ENCODE measurements around the gene ANK2. TPM values are rescaled to one million over a fixed set of nuclear protein-coding genes. Genes with fewer than 3 reads are reported as not detected.

The ANK2 gene
- total and polyA plus RNA-seq, 2 experiments from 2014 or later = 49.4 to 190 TPM

DNA sequence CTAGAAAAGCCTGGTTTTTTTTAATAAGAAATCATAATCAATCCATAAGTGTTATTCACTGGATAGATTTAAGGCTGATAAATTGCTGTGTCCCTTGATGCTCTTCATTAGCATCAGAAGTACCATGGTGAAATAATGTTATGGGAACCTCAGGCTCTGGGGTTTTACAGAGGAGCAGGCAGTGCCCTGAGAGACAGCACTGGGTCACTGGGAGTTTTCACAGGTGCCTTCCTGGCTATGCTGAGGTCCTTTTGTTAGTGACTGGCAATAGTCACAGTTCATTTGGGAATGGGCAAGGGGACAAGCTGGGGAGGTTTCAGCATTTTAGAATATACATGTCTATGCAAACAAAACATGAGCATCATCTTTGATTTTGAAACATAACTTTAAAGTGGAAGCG, 38.6 kb downstream of the ANK2 start:
- no peaks in the 10 kb centered on the region for H3K27me3 ChIP-seq
- no peaks in the 10 kb centered on the region for H3K4me1 ChIP-seq (ENCODE audit: low read depth)
- H3K36me3 ChIP-seq = no peaks in the 10 kb centered on the region
- no peak overlapping the region for H3K4me3 ChIP-seq
- no peaks in the 10 kb centered on the region for H3K9me3 ChIP-seq (ENCODE audit: low read depth)
- TF ChIP-seq, protein P1, sequence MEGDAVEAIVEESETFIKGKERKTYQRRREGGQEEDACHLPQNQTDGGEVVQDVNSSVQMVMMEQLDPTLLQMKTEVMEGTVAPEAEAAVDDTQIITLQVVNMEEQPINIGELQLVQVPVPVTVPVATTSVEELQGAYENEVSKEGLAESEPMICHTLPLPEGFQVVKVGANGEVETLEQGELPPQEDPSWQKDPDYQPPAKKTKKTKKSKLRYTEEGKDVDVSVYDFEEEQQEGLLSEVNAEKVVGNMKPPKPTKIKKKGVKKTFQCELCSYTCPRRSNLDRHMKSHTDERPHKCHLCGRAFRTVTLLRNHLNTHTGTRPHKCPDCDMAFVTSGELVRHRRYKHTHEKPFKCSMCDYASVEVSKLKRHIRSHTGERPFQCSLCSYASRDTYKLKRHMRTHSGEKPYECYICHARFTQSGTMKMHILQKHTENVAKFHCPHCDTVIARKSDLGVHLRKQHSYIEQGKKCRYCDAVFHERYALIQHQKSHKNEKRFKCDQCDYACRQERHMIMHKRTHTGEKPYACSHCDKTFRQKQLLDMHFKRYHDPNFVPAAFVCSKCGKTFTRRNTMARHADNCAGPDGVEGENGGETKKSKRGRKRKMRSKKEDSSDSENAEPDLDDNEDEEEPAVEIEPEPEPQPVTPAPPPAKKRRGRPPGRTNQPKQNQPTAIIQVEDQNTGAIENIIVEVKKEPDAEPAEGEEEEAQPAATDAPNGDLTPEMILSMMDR (IDR thresholded peaks at IDR 0.05; ENCODE audit: low read depth, low read length) = no peak
- DNase-seq (ENCODE audit: low read depth in 1 of 2, low spot score in 1 of 2) = peak in 1 of 2 donors; percentile 1
- no peak overlapping the region for H3K27ac ChIP-seq

DNA sequence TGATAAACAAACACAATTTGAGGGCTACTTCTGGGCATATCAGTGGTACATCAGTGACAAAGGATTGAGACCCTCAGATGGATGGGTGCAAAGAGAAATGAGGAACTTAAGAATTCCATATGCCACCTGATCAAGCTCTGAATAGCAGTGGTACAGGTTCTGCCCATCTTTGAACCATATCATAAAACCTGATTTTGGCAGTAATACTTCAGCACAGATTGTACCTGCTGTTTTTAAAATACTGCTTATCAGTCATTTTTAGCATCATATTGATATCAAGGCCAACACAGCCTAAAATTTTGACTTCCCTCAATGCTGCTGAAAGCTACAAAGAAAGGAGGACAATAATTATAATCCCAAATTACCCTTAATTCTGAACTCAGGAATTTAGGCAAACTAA, 41.5 kb downstream of the ANK2 start:
- H3K27ac ChIP-seq = no peak overlapping the region
- no peak for DNase-seq (ENCODE audit: low read depth in 1 of 2, low spot score in 1 of 2)
- H3K4me3 ChIP-seq = no peak overlapping the region
- no peaks in the 10 kb centered on the region for H3K9me3 ChIP-seq (ENCODE audit: low read depth)
- no peaks in the 10 kb centered on the region for H3K36me3 ChIP-seq
- H3K4me1 ChIP-seq (ENCODE audit: low read depth) = no peaks in the 10 kb centered on the region
- H3K27me3 ChIP-seq = no peaks in the 10 kb centered on the region
- TF ChIP-seq, protein P1 (IDR thresholded peaks at IDR 0.05; ENCODE audit: low read depth, low read length) = no peak

DNA sequence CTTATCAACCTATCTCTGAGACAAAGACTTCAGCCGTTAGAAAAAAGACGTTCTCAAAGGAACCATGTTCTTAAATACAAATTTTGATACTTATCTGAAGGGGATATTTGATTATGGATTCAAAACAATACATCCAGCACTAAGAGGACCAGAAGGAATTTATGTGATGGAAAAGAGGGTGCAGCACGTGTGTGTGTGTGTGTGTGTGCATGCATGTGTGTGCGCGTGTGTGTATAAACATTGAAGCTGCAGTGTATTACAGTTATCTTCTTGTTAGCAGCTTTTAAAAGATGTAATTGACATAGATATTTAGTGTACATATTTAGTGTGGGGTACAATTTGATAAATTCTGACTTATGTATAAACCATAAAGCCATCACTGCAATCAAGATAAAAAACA, 44.9 kb downstream of the ANK2 start:
- H3K9me3 ChIP-seq (ENCODE audit: low read depth) = no peaks in the 10 kb centered on the region
- no peak overlapping the region for H3K27ac ChIP-seq
- H3K4me1 ChIP-seq (ENCODE audit: low read depth) = no peaks in the 10 kb centered on the region
- no peaks in the 10 kb centered on the region for H3K36me3 ChIP-seq
- H3K4me3 ChIP-seq = no peak overlapping the region
- DNase-seq (ENCODE audit: low read depth in 1 of 2, low spot score in 1 of 2) = no peak
- H3K27me3 ChIP-seq = no peaks in the 10 kb centered on the region
- TF ChIP-seq, protein P1 (IDR thresholded peaks at IDR 0.05; ENCODE audit: low read depth, low read length) = no peak

DNA sequence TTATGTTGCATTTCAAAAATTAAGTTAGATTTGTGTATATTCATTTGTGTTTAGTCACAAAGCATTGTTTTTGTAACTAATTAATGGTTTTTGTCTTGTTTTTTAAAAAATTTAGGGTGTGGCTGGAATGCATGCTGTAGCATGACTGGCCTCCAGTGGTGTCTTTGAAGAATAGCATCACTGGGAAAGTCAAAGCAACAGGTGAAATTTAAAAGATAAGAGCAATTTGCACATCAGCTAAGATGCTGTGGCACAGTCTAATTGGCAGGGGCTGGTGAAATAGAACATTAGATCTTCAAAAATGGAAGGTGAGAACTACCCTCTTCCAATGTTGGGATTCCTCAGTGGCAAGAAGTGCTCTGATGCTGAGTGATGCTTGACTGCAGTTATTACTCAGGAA, 45.3 kb downstream of the ANK2 start:
- H3K4me1 ChIP-seq (ENCODE audit: low read depth) = no peaks in the 10 kb centered on the region
- peak in 1 of 2 donors; percentile 9 for DNase-seq (ENCODE audit: low read depth in 1 of 2, low spot score in 1 of 2)
- TF ChIP-seq, protein P1 (IDR thresholded peaks at IDR 0.05; ENCODE audit: low read depth, low read length) = peak; percentile 45

DNA sequence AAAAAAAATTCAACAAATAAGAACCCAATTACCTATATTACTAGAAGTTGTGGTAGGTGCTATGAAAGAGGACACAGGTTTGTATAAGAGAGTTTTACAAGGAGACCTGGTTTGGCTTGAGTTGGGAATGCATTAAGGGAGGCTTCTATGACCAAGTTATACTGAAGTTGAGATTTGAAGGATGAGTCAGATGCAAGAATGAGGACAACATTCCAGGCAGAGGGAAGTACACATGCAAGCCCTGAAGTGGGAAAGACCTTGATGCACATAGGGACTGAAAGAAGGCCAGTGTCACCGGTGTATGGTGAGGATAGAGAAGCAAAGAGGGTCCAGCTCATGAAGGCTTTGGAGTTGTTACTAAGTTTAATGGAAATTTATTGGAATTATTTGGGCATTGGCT, 52.2 kb downstream of the ANK2 start:
- TF ChIP-seq, protein P1 (IDR thresholded peaks at IDR 0.05; ENCODE audit: low read depth, low read length) = no peak
- Histone ChIP-seq H3K4me1 (ENCODE audit: low read depth) (no peaks in the 10 kb centered on the region), H3K27ac (no peak overlapping the region), H3K9me3 (ENCODE audit: low read depth) (no peaks in the 10 kb centered on the region), H3K36me3 (no peaks in the 10 kb centered on the region), H3K27me3 (no peaks in the 10 kb centered on the region), H3K4me3 (no peak overlapping the region)
- peak in 1 of 2 donors; percentile 3 for DNase-seq (ENCODE audit: low read depth in 1 of 2, low spot score in 1 of 2)

More for the DNA sequence above, 45.3 kb downstream of the ANK2 start:
- Histone ChIP-seq H3K27me3 (no peaks in the 10 kb centered on the region), H3K4me3 (no peak overlapping the region), H3K36me3 (no peaks in the 10 kb centered on the region), H3K9me3 (ENCODE audit: low read depth) (no peaks in the 10 kb centered on the region), H3K27ac (no peak overlapping the region)

DNA sequence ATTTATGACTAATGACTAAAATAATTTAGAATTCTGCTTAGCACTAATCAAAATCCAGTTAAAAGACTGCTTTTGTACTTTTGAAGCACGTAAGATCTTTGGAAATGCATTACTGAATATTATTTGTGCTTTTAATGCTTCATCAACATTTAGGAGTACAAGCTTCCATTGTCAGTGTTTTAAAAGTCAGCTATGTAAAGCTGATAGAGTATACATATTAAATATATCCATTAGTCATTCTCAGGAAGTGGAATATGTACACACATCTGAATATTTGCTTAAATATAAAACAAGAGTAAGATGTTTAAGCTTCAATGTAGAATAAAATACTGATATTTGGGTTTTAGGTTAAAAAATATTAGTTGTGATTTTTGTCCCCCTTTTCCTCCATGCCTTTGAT, 54.1 kb downstream of the ANK2 start:
- H3K4me1 ChIP-seq (ENCODE audit: low read depth) = no peaks in the 10 kb centered on the region
- no peak overlapping the region for H3K27ac ChIP-seq
- no peak overlapping the region for H3K4me3 ChIP-seq
- no peaks in the 10 kb centered on the region for H3K27me3 ChIP-seq
- H3K36me3 ChIP-seq = no peaks in the 10 kb centered on the region
- TF ChIP-seq, protein P1 (IDR thresholded peaks at IDR 0.05; ENCODE audit: low read depth, low read length) = no peak
- DNase-seq (ENCODE audit: low read depth in 1 of 2, low spot score in 1 of 2) = no peak
- H3K9me3 ChIP-seq (ENCODE audit: low read depth) = no peaks in the 10 kb centered on the region
